Subcutaneous adipose tissue (tissue), 4 donors: ENCODE data around the gene PPP2R5C. TPM values are rescaled to one million over a fixed set of nuclear protein-coding genes. Genes with fewer than 3 reads are reported as not detected.

Experiments
- total RNA-seq, 4 donors: library from RNA; depleted of rRNA; stranded (reverse); fragments of >200 nt; gene quantifications; one replicate each; pipeline ENCODE4 v1.1.0, GENCODE V29; 2016
- TF ChIP-seq, protein P1 (sequence below): fragments of 450-650 bp; IDR thresholded peaks from one replicate; pipeline ENCODE4 v1.5.1; 2016; ENCODE audit warnings: low read depth, mild to moderate bottlenecking, control low read depth, antibody characterized with exemption, moderate library complexity

The PPP2R5C gene
- total RNA-seq, 4 donors from 2014 or later, result 98.9 to 127 (median 102) TPM

DNA sequence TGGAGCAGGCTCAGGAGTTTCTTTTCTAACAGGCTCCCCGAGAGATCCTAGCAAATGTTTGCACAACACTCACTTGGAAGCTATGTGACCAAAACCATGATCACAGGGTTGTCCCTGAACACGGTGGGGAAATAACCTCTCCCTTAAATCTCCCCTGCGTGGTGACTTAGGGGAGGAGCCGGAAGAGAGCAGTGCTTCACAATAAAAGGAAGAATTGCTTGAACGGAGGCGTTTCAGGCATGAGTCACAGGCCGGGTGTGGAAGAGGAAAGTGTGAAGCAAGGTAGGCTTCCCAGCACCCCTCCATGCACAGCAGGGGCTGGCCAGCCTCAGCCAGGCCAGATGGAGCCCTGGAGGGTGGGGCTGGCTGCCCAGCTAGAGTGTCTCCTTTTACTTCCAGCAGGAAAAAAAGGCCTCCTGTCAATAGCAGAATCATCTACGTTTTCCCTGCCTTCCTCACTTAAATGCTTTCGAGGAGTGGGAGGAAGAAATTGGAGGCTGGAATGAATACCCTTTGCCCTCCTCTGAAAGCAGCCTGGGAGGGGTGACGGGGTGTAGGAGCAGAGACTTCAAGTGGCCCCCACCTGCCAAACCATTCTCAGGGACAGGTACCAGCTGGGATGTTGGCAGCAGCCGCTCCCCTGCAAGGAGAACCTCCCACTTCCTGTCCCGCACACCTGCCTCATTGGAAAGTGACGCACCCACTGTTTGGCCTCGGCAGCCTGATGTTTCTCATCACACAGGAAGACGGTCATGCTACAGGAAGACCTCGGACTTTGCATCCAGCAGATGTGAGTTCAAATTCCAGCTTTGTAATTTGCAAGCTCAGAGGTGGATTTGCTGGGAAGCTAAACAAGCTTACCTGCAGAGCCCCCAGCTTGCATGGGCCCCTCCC is 30.1 kb upstream of the PPP2R5C start:
- TF ChIP-seq, protein P1, sequence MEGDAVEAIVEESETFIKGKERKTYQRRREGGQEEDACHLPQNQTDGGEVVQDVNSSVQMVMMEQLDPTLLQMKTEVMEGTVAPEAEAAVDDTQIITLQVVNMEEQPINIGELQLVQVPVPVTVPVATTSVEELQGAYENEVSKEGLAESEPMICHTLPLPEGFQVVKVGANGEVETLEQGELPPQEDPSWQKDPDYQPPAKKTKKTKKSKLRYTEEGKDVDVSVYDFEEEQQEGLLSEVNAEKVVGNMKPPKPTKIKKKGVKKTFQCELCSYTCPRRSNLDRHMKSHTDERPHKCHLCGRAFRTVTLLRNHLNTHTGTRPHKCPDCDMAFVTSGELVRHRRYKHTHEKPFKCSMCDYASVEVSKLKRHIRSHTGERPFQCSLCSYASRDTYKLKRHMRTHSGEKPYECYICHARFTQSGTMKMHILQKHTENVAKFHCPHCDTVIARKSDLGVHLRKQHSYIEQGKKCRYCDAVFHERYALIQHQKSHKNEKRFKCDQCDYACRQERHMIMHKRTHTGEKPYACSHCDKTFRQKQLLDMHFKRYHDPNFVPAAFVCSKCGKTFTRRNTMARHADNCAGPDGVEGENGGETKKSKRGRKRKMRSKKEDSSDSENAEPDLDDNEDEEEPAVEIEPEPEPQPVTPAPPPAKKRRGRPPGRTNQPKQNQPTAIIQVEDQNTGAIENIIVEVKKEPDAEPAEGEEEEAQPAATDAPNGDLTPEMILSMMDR, result no peak

DNA sequence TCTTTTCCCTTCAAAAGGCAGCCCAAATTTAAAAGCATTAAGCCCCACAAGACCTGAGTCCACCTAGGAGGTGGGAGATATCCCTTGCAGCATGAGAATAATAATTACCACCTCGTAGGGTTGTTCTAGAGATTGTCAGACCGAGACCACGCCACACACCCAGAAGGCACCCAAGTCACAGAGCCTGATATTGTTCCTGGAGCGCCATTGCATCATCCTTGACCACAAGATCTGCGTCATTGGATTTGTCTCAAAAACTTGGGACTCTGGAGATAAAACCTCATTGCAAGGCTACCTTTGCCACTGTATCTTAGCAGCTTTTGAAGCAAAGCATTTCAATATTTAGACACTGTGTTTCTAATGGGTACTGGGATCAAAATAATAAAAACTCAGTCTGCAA is 29.4 kb upstream of the PPP2R5C start:
- TF ChIP-seq, protein P1, result no peak

DNA sequence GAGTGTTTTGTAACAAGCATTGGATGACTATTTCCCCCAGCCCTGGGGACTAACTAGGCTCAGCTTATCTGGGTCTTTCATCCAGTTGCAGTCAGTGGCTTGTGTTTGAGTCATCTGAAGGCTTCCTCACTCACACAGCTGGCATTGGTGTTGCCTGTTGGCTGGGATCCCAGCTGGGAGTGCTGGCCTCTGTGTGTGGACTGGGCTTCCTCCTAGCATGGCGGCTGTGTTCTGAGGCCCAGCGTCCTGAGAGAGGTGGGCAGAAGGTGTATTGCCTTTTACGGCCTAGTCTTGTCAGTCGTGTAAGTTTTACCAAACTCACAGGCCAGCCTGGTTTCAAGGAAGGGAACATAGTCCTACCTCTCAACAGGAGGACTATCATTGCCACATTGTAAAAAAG is 28.3 kb upstream of the PPP2R5C start:
- TF ChIP-seq, protein P1, result no peak

DNA sequence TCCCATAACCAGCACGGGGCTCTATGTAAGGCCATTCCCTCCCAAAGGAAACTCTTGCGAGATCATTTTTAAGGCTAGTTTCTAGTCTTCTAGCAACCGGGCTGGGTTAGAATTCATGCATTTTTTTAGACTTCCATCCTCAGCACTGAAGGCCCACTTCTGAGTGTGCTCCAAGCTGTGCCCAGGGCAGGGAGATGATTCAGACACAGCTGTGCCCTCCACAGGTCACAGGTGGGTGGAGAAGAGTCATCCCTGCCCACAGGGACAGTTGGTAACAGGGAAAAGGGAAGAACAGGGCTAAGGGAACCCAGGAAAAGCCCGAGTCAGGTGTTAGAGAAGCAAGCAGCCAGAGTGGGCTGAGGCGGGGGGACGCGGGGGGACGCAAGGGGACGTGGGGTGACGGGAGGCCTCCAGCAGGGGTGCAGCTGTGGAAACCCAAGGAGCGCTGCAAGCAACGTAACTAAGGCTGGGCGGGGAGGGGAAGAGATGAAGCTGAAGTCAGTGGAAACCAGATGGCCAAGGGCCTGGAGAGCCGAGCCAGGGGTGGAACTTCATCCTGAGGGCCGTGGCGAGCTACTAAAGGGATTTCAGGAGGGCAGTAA is 27.2 kb upstream of the PPP2R5C start:
- TF ChIP-seq, protein P1, result no peak

DNA sequence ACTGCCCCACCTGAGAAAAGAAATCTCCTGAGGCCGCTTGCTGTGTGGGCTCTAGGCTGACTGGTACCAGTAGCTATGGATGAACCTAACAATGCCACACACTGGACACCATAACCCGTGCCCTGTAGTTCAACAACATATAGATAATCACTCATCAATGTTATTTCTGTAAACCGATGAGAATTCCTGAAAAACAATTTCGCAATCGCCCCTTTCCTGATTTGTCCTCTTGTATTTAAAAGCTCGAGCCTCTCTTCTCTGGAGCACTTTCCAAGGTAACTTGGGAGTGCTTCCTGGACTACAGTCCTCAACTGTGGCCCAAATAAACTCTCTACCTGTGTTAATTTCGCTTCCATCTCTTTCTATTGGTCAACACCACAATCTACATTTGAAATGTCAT is 26.1 kb upstream of the PPP2R5C start:
- TF ChIP-seq, protein P1, result no peak

DNA sequence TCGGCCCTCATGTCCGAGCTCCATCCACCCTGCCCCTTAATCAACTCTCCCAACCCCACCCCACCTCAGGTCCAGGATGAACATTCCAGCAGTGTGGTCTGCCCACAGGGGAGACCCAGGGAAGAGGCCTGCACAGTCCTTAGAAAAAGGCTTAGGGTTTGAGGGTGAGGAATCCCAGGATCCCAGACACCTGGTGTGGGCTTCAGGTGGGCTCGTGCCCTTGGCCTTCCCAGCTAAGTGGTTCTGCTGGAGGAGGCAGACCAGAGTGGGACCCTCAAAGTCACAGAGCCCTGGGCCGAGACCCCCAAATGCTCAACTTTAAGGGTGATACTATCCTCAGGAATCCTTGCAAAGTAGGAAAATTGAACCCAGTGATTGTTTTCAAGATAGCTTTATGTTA is 25.4 kb upstream of the PPP2R5C start:
- TF ChIP-seq, protein P1, result no peak

DNA sequence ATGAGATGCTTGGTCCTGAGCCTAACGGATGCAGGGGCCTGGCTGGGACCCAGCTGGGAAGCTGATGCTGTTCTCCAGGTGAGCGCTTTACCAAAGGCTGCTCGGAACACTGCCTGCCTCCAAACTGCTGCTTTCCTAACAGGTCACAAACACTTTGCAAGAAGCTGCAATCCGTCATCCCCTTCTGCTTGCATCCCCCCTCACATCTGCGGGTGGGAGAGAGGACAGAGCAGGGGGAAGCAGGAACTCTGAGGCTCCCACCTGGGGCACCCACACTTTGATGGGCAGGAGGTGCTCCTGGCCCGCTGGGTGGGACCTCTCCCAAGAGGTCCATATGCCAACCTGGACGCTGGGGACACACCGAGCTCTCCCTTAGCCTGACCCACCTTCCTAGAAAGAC is 24.9 kb upstream of the PPP2R5C start:
- TF ChIP-seq, protein P1, result no peak
